GM11168 (cell line): ENCODE data around the gene CEP72.
"Not testable (repeated sequence)": the region's sequence is repeated elsewhere in the genome, so short reads cannot be mapped to it uniquely, and the experiment has no call there.

Source experiments
- in situ Hi-C: fragments of 300-500 bp; cut with MboI; formaldehyde crosslinking; loops from one replicate; pipeline ENCODE4 v1.12.0; 2022; ENCODE audit warnings: low sequenced_read_pairs; ENCODE audit not compliant: unreplicated experiment

Gene CEP72

GRCh38 chr5:595285-595875, 16.8 kb upstream of the CEP72 start:
- in situ Hi-C loops, result no loop called here

- in situ Hi-C loops, result no loop called here
Measured at GRCh38 chr5:597871-598563, 14.1 kb upstream of the CEP72 start.

- in situ Hi-C loops, result no loop called here
Measured at GRCh38 chr5:598564-598890, 13.6 kb upstream of the CEP72 start.

- in situ Hi-C loops, result no loop called here
Measured at GRCh38 chr5:600886-601541, 11.1 kb upstream of the CEP72 start.

GRCh38 chr5:601771-602465, 10.2 kb upstream of the CEP72 start:
- in situ Hi-C loops, result no loop called here

- in situ Hi-C loops, result no loop called here
Measured at GRCh38 chr5:602466-603035, 9.6 kb upstream of the CEP72 start.

GRCh38 chr5:603081-603998, 8.8 kb upstream of the CEP72 start:
- in situ Hi-C loops, result no loop called here

GRCh38 chr5:604391-604831, 7.7 kb upstream of the CEP72 start:
- in situ Hi-C loops, result no loop called here

GRCh38 chr5:605090-605489, 7.0 kb upstream of the CEP72 start:
- in situ Hi-C loops, result not testable (repeated sequence)

- in situ Hi-C loops, result no loop called here
Measured at GRCh38 chr5:606061-606460, 6.1 kb upstream of the CEP72 start.

GRCh38 chr5:606526-607399, 5.4 kb upstream of the CEP72 start:
- in situ Hi-C loops, result no loop called here

GRCh38 chr5:607541-608428, 4.4 kb upstream of the CEP72 start:
- in situ Hi-C loops, result no loop called here

GRCh38 chr5:608429-609370, 3.4 kb upstream of the CEP72 start:
- in situ Hi-C loops, result no loop called here

- in situ Hi-C loops, result no loop called here
Measured at GRCh38 chr5:609506-609905, 2.6 kb upstream of the CEP72 start.

- in situ Hi-C loops, result no loop called here
Measured at GRCh38 chr5:610011-610743, 2.0 kb upstream of the CEP72 start.
